PC-3 (cell line): ENCODE data around the gene XIRP1. TPM values are rescaled to one million over a fixed set of nuclear protein-coding genes. Genes with fewer than 3 reads are reported as not detected.

Experiments
- ATAC-seq: fragments of 200-7000 bp; cut with Tn5 transposase; 2 replicates; pipeline ENCODE4 v1.9.1; 2020; ENCODE audit warnings: mild to moderate bottlenecking, moderate library complexity
- BruUV-seq: library from RNA; stranded (reverse); fragments of 400-500 nt; replicated peaks from 2 replicates; lab custom pipeline; 2021; lab: Mats Ljungman, UMichigan
- CTCF ChIA-PET: fragments of 300-600 bp; sonication (Branson Sonifier 250); formaldehyde crosslinking; loops from one replicate; lab custom pipeline; 2022; ENCODE audit warnings: antibody characterized with exemption; lab: Charles Lee
- POLR2A ChIA-PET: fragments of 300-600 bp; sonication (Branson Sonifier 250); formaldehyde crosslinking; loops from one replicate; lab custom pipeline; 2022; ENCODE audit warnings: antibody characterized with exemption; ENCODE audit not compliant: unreplicated experiment; lab: Charles Lee
- DNase-seq: peaks from one replicate; pipeline ENCODE4 v3.0.0-alpha.2; 2015
- H2AFZ ChIP-seq: fragments of 300-600 bp; sonication (generic); 2 replicates; pipeline ENCODE4 v1.6.0; 2016; ENCODE audit warnings: antibody characterized with exemption, low read length
- H3F3A ChIP-seq: fragments of 300-600 bp; sonication (generic); one replicate; pipeline ENCODE4 v1.6.0; 2017; ENCODE audit warnings: antibody characterized with exemption, low read length, control low read depth, mild to moderate bottlenecking; ENCODE audit not compliant: unreplicated experiment
- H3K27ac ChIP-seq: fragments of 300-600 bp; sonication (generic); 2 replicates; pipeline ENCODE4 v1.5.1; 2016; ENCODE audit warnings: mild to moderate bottlenecking, low read length
- H3K27me3 ChIP-seq: fragments of 300-600 bp; sonication (generic); 2 replicates; pipeline ENCODE4 v1.6.1; 2016; ENCODE audit warnings: low read length, mixed read lengths
- H3K36me3 ChIP-seq: fragments of 300-600 bp; sonication (generic); 2 replicates; pipeline ENCODE4 v1.6.1; 2016; ENCODE audit warnings: low read depth, mixed run types, low read length, mixed read lengths
- H3K4me1 ChIP-seq: fragments of 300-600 bp; sonication (generic); 2 replicates; pipeline ENCODE4 v1.5.1; 2016; ENCODE audit warnings: low read length; ENCODE audit not compliant: insufficient read depth
- H3K4me2 ChIP-seq: fragments of 300-600 bp; sonication (generic); 2 replicates; pipeline ENCODE4 v1.6.0; 2016; ENCODE audit warnings: low read length
- H3K4me3 ChIP-seq: fragments of 300-600 bp; sonication (generic); 2 replicates; pipeline ENCODE4 v1.5.1; 2016; ENCODE audit warnings: mild to moderate bottlenecking, low read length, mixed read lengths
- H3K79me2 ChIP-seq: fragments of 300-600 bp; sonication (generic); 2 replicates; pipeline ENCODE4 v1.6.1; 2017; ENCODE audit warnings: low read length, mixed read lengths
- H3K9ac ChIP-seq: fragments of 300-600 bp; sonication (generic); 2 replicates; pipeline ENCODE4 v1.6.0; 2016; ENCODE audit warnings: mild to moderate bottlenecking, low read length
- H3K9me2 ChIP-seq: fragments of 300-600 bp; sonication (generic); replicated peaks from 2 replicates; pipeline ENCODE4 v1.6.1; 2016; ENCODE audit warnings: mixed run types, low read length, mixed read lengths
- H3K9me3 ChIP-seq: fragments of 300-600 bp; sonication (generic); 2 replicates; pipeline ENCODE4 v1.6.1; 2016; ENCODE audit warnings: low read length, mixed read lengths
- H4K20me1 ChIP-seq: fragments of 300-600 bp; sonication (generic); 2 replicates; pipeline ENCODE4 v1.6.1; 2016; ENCODE audit warnings: low read length, mixed read lengths
- CTCF ChIP-seq: fragments of 300-600 bp; sonication (generic); conservative IDR thresholded peaks from 2 replicates; pipeline ENCODE4 v1.5.1; 2017; ENCODE audit warnings: antibody characterized with exemption, low read depth, mild to moderate bottlenecking, low read length
- EZH2 ChIP-seq: fragments of 300-600 bp; sonication (generic); IDR thresholded peaks from one replicate; pipeline ENCODE4 v1.6.1; 2017; ENCODE audit warnings: antibody characterized with exemption, mild to moderate bottlenecking, low read length; ENCODE audit not compliant: unreplicated experiment
- EZH2phosphoT487 ChIP-seq: fragments of 300-600 bp; sonication (generic); IDR thresholded peaks from 2 replicates; pipeline ENCODE4 v1.6.1; 2018; ENCODE audit warnings: mild to moderate bottlenecking, antibody characterized with exemption, low read length, borderline replicate concordance
- intact Hi-C: fragments of 100-400 bp; cut with micrococcal nuclease; formaldehyde crosslinking; loops from 2 replicates; pipeline ENCODE4 v1.9.0; 2023
- total RNA-seq: library from RNA; depleted of rRNA; stranded (reverse); fragments of >200 nt; gene quantifications from 2 replicates; pipeline ENCODE4 v1.2.3, GENCODE V29; 2014

The XIRP1 gene
- total RNA-seq, 1 experiment from 2014 or later, result not detected

DNA sequence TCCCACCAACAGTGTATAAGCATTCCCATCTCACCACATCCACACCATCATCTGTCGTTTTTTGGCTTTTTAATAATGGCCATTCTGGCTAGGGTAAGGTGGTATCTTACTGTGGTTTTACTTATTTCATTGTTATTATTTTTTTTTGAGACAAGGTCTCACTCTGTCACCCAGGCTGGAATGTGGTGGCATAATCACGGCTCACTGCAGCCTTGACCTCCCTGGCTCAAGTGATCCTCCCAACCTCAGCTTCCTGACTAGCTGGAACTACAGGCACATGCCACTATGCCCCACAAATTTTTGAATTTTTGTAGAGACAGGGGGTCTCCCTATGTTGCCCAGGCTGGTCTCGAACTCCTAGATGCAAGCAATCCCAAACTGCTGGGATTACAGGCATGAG is 28.0 kb downstream of the XIRP1 start:
- ATAC-seq, result no peak
- H3K36me3 ChIP-seq, result no peaks in the 10 kb centered on the region
- DNase-seq, result no peak
- no peak overlapping the region for H3K27ac ChIP-seq
- ChIA-PET POLR2A (no interaction called here), CTCF (no interaction called here)
- peaks cover 4% of the 10 kb centered on the region for H3F3A ChIP-seq
- no TSS peak for BruUV-seq
- no peaks in the 10 kb centered on the region for H4K20me1 ChIP-seq
- H3K27me3 ChIP-seq, result no peaks in the 10 kb centered on the region
- no peak overlapping the region for H3K4me3 ChIP-seq
- no peaks in the 10 kb centered on the region for H3K79me2 ChIP-seq
- no peak overlapping the region for H3K9ac ChIP-seq
- H3K9me3 ChIP-seq, result no peaks in the 10 kb centered on the region
- H2AFZ ChIP-seq, result no peak overlapping the region
- no peaks in the 10 kb centered on the region for H3K9me2 ChIP-seq
- TF ChIP-seq EZH2, result no peak
- no peak for TF ChIP-seq CTCF
- TF ChIP-seq EZH2phosphoT487, result no peak
- intact Hi-C loops, result no loop called here
- no peak overlapping the region for H3K4me2 ChIP-seq
- peaks cover 18% of the 10 kb centered on the region for H3K4me1 ChIP-seq

GRCh38 chr3:39158148-39158715 is 34.2 kb downstream of the XIRP1 start:
- intact Hi-C loops, result no loop called here
- Histone ChIP-seq H4K20me1 (no peaks in the 10 kb centered on the region), H3K36me3 (no peaks in the 10 kb centered on the region), H3K9me2 (no peaks in the 10 kb centered on the region), H3K9me3 (no peaks in the 10 kb centered on the region), H3F3A (no peaks in the 10 kb centered on the region), H3K4me2 (no peak overlapping the region), H2AFZ (no peak overlapping the region), H3K79me2 (no peaks in the 10 kb centered on the region), H3K4me3 (no peak overlapping the region), H3K9ac (no peak overlapping the region), H3K27me3 (no peaks in the 10 kb centered on the region), H3K4me1 (no peaks in the 10 kb centered on the region), H3K27ac (no peak overlapping the region)
- DNase-seq, result no peak
- POLR2A ChIA-PET, result no interaction called here
- no TSS peak for BruUV-seq
- CTCF ChIA-PET, result no interaction called here
- no peak for TF ChIP-seq EZH2
- TF ChIP-seq CTCF, result no peak
- TF ChIP-seq EZH2phosphoT487, result no peak
- no peak for ATAC-seq

- POLR2A ChIA-PET, result no interaction called here
Measured at GRCh38 chr3:39157359-39157758, 35.0 kb downstream of the XIRP1 start.

More at GRCh38 chr3:39157359-39157758, 35.0 kb downstream of the XIRP1 start:
- H3K36me3 ChIP-seq, result no peaks in the 10 kb centered on the region
- DNase-seq (no peak), ATAC-seq (no peak)
- H3K9me3 ChIP-seq, result no peaks in the 10 kb centered on the region
- peaks cover 6% of the 10 kb centered on the region for H3K79me2 ChIP-seq
- no peak for TF ChIP-seq EZH2phosphoT487
- no peak for TF ChIP-seq EZH2
- H3K27ac ChIP-seq, result no peak overlapping the region
- no peaks in the 10 kb centered on the region for H3F3A ChIP-seq
- no peak overlapping the region for H3K4me2 ChIP-seq
- H3K4me3 ChIP-seq, result no peak overlapping the region
- no peak overlapping the region for H2AFZ ChIP-seq
- H3K4me1 ChIP-seq, result no peaks in the 10 kb centered on the region
- peaks cover 1% of the 10 kb centered on the region; the same call in 1 of the 2 replicates for H4K20me1 ChIP-seq
- no peaks in the 10 kb centered on the region for H3K9me2 ChIP-seq
- CTCF ChIA-PET, result no interaction called here
- intact Hi-C loops, result no loop called here
- BruUV-seq, result no TSS peak
- no peaks in the 10 kb centered on the region for H3K27me3 ChIP-seq
- no peak overlapping the region for H3K9ac ChIP-seq
